Fibroblast of skin of scalp (primary cell): ENCODE results near the gene YIF1A.
"Not testable (repeated sequence)": the region's sequence is repeated elsewhere in the genome, so short reads cannot be mapped to it uniquely, and the experiment has no call there.

ENCODE experiments used
- DNase-seq: peaks from one replicate; pipeline ENCODE4 v3.0.0-alpha.2; 2013

YIF1A gene

GRCh38 chr11:66311470-66311964, 22.6 kb upstream of the YIF1A start:
- no peak for DNase-seq

DNA sequence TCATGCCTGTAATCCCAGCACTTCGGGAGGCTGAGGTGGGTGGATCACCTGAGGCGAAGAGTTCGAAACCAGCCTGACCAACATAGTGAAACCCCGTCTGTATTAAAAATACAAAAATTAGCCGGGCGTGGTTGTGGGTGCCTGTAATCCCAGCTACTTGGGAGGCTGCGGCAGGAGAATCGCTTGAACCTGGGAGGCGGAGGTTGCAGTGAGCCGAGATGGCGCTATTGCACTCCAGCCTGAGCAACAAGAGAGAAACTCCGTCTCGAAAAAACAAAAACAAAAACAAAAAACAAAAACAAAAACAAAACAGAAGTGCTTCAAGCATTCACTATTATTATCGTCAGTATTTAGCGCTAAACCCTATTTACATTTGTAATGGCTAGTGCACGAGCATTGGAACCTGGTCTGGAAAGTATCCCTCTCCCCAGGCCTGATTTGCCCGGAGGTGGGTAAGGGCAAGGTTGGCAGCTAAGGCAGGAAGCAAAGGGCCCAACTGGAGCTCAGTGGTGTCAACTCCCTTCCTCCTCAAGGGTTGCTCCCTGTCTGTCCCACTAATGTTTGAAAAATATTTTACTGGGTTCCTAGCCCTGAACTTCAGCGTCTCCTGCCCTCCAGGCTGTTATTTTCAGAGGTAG, 22.0 kb upstream of the YIF1A start:
- not testable (repeated sequence) for DNase-seq

GRCh38 chr11:66310324-66310723, 21.4 kb upstream of the YIF1A start:
- DNase-seq = no peak

DNA sequence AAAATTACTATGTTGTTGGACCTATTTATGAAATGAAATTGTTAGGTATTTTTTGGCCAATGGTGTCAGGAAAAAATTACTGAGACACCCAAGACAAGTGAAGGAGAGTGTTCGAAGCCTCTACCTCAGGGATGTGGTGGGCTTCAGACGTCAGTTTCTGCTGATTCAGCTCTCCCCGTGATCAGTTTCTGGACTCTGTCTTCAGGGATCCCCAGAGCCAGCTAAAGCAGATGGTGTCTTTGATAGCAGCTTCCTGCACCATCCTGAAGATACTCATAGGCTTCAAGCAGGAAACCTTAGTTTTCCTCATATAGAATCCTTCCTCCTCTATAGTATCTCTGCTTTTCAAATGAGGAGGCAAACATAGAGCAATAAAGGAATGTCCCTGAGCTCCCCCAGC, 20.5 kb upstream of the YIF1A start:
- DNase-seq = no peak

GRCh38 chr11:66302656-66303055, 13.7 kb upstream of the YIF1A start:
- DNase-seq = no peak

DNA sequence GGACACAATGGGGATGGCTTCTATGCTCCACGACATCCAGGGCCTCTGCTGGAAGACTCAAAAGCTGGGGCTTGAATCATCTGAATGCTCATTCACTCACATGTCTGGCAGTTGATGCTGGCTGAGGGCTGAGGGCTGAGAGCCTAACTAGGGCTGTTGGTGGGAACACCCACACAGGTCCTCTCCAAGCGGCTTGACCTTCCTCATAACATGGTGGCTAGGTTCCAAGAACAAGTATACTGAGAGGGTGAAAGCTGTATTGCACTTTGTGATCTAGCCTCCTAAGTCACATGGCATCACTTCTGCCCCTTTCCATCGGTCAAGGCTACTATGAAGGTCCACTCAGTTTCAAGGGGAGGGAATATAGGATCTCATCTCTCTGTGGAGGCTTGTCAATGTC, 10.2 kb upstream of the YIF1A start:
- DNase-seq = no peak

GRCh38 chr11:66297610-66298009, 8.7 kb upstream of the YIF1A start:
- DNase-seq = no peak

- no peak for DNase-seq
Measured at GRCh38 chr11:66294626-66295620, 6.0 kb upstream of the YIF1A start.

GRCh38 chr11:66293777-66294625, 5.1 kb upstream of the YIF1A start:
- no peak for DNase-seq

- DNase-seq = no peak
Measured at GRCh38 chr11:66293352-66293751, 4.4 kb upstream of the YIF1A start.

GRCh38 chr11:66292543-66293332, 3.8 kb upstream of the YIF1A start:
- DNase-seq = no peak

GRCh38 chr11:66291706-66292542, 3.0 kb upstream of the YIF1A start, which contains the start of gene TMEM151A:
TSS of gene TMEM151A (plus strand) at chr11:66291894. CDS start at chr11:66292014, 120 bp downstream.
- no peak for DNase-seq

GRCh38 chr11:66291303-66291705, 2.4 kb upstream of the YIF1A start:
- DNase-seq = no peak

DNA sequence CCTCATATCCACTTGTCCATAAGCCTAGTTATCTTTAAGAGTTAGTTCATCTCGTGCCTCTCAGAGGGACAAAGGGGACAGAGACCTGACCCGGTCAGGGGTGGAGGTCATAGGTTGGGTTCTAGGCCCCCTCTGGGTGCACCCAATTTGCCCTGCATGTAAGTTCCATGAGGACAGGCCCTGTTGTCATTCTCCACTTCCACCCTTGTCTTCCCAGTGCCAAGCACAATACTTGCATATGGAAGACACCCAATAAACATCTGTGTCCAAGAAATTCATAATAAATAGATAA, 1.3 kb upstream of the YIF1A start:
- DNase-seq = no peak

DNA sequence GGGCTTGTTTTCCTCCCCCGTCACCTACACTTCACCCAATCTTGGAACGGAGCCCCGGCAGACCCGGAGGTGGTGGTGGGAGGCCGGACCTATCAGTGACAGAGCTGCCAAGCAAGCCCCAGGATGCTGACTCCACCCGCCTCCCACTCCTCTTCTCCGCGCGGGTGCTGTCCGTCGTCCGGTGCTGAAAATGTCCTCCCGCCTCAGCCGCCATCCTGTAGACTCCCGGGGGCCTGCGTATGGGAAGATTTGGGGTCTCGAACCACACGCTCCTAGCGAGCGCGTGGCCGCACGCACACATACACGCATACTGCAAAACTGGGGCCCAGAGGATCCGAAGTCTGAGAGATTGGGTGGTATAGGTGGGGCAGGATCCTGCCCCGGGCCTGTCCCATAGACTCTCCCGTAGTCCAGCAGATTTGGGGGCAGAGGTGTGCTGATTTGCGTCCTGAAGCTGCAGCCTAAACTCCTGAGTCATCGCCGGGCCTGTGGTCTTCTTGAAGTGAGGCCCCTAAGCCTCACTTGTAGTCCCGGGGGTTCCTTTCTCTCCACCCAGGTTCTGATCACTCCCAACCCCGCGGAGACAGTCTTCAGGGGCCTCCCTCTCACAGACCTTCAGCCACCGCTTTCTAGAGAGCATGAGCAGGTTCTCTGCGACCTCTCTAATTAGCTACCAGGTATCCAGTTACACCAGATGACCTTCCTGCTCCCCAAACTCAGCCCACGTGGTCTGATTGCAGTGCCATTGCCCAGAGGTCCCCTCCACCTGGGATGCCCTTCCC, 796 bp upstream of the YIF1A start:
- no peak for DNase-seq

GRCh38 chr11:66287889-66288670, 863 bp downstream of the YIF1A start:
- DNase-seq = no peak

DNA sequence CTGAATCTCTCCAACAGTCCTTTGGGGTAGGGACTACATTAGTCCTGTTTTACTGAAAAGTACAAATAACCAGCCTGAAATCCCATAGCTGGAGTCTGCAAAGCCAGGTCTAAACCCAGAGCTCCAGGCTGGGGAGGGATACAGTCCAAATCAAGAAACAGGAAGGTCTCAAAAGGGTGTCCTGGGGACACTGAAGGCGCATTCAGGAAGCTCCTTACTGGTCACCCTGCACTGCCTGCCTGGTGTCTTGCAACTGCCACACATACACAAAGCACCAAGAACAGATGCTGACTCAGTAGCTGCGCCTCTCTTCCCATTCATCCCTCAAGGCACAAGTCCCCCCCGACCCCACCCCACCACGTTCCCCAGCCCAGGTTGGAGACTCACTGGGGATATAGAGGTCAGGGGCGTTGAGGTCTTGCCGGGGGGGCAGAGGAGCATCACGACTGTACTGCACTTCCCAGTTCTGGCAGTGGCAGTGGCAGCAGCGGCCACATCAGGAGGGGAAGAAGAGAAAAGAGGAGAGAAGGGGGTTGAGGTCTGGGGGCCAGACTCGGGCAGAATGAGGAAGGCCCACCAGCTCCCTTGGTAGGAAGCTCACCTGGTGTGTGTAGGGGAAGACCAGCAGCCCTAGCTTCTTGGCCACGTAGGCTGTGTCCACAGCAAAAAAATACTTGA, 1.6 kb downstream of the YIF1A start:
- DNase-seq = no peak

DNA sequence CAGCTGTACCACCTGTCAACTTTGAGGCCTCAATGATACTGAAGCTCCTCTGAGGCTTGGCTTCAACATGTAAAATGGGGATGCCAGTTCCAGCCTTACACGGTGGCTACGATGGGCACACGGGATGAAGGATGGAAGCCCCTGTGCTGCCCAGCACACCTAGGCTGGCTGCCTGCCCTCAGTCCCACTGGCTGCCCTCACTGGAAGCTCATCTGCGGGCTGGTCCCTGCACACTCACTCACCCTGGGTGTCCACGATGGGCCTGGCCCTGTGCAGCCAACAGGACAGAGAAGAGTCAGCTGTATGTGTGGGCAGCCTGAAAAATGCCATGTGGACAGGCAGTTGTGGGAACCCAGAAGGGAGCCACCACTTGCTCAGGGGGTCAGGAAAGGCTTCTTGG, 2.2 kb downstream of the YIF1A start:
- no peak for DNase-seq
